HEK293 (cell line): ENCODE data around the gene NSFL1C.

Source experiments
- CTCF ChIA-PET: fragments of 350-600 bp; formaldehyde crosslinking; extraction: SDS; loops from one replicate; lab custom pipeline; 2021; ENCODE audit warnings: antibody characterized with exemption; lab: Yijun Ruan, JAX
- POLR2A ChIA-PET: fragments of 300-600 bp; formaldehyde crosslinking; extraction: SDS; loops from one replicate; lab custom pipeline; 2020; ENCODE audit warnings: antibody characterized with exemption, inconsistent platforms; lab: Yijun Ruan, JAX
- H3K27ac ChIP-seq: fragments of 200-500 bp; sonication (Bioruptor generic); 2 replicates; pipeline ENCODE4 v1.5.1; 2014; ENCODE audit warnings: low read depth, low read length, control low read depth, inconsistent platforms; ENCODE audit errors: extremely low read depth
- H3K36me3 ChIP-seq, 2 experiments: fragments of 200-500 bp in 1 of 2; sonication (Bioruptor generic) in 1 of 2; 1 replicate in 1 of 2; 2 replicates in 1 of 2; pipeline ENCODE4 v1.5.1; 2014 to 2017; ENCODE audit warnings: inconsistent platforms in 2 of 2, low read length in 2 of 2; ENCODE audit not compliant: control insufficient read depth in 2 of 2, insufficient read depth in 1 of 2
- H3K4me1 ChIP-seq: fragments of 200-500 bp; sonication (Bioruptor generic); 2 replicates; pipeline ENCODE4 v1.5.1; 2014; ENCODE audit warnings: mild to moderate bottlenecking, low read length, inconsistent platforms; ENCODE audit not compliant: control insufficient read depth, insufficient read depth
- H3K4me3 ChIP-seq: 2 replicates; pipeline ENCODE4 v1.5.1; 2011; ENCODE audit warnings: low read depth, mild to moderate bottlenecking, control low read depth, low read length, moderate library complexity
- H3K9me3 ChIP-seq: fragments of 200-500 bp; sonication (Bioruptor generic); 2 replicates; pipeline ENCODE4 v1.5.1; 2014; ENCODE audit warnings: low read depth, low read length, inconsistent platforms; ENCODE audit not compliant: control insufficient read depth, insufficient read depth
- EGR2 ChIP-seq: fragments of 450-650 bp; formaldehyde crosslinking; IDR thresholded peaks from 2 replicates; pipeline ENCODE4 v1.5.1; 2016; ENCODE audit warnings: low read depth, missing biosample characterization, missing genetic modification characterization
- FEZF1 ChIP-seq: fragments of 450-650 bp; formaldehyde crosslinking; IDR thresholded peaks from 2 replicates; pipeline ENCODE4 v1.5.1; 2016; ENCODE audit warnings: missing biosample characterization, missing genetic modification characterization
- IKZF3 ChIP-seq: fragments of 450-650 bp; IDR thresholded peaks from 2 replicates; pipeline ENCODE4 v1.5.0; 2018; ENCODE audit warnings: missing biosample characterization, mild to moderate bottlenecking, missing genetic modification characterization, moderate library complexity
- KLF1 ChIP-seq: fragments of 450-650 bp; formaldehyde crosslinking; IDR thresholded peaks from 2 replicates; pipeline ENCODE4 v1.5.1; 2016; ENCODE audit warnings: missing biosample characterization, missing genetic modification characterization
- TRIM28 ChIP-seq: IDR thresholded peaks from 2 replicates; pipeline ENCODE4 v1.6.1; 2011; ENCODE audit warnings: low read length, control low read depth, borderline replicate concordance
- ZBTB21 ChIP-seq: fragments of 450-650 bp; formaldehyde crosslinking; IDR thresholded peaks from 2 replicates; pipeline ENCODE4 v1.5.1; 2017; ENCODE audit warnings: missing biosample characterization, missing genetic modification characterization
- ZFP69B ChIP-seq: fragments of 450-650 bp; formaldehyde crosslinking; IDR thresholded peaks from 2 replicates; pipeline ENCODE4 v1.5.1; 2016; ENCODE audit warnings: missing biosample characterization, missing genetic modification characterization
- ZNF175 ChIP-seq: fragments of 450-650 bp; formaldehyde crosslinking; IDR thresholded peaks from 2 replicates; pipeline ENCODE4 v1.5.1; 2016; ENCODE audit warnings: missing biosample characterization, missing genetic modification characterization
- ZNF214 ChIP-seq: fragments of 450-650 bp; formaldehyde crosslinking; IDR thresholded peaks from 2 replicates; pipeline ENCODE4 v1.5.1; 2017; ENCODE audit warnings: missing biosample characterization, mild to moderate bottlenecking, missing genetic modification characterization, borderline replicate concordance
- ZNF324 ChIP-seq: fragments of 450-650 bp; formaldehyde crosslinking; IDR thresholded peaks from 2 replicates; pipeline ENCODE4 v1.5.1; 2016; ENCODE audit warnings: missing biosample characterization, missing genetic modification characterization
- ZNF366 ChIP-seq: fragments of 450-650 bp; formaldehyde crosslinking; conservative IDR thresholded peaks from 2 replicates; pipeline ENCODE4 v1.5.1; 2016; ENCODE audit warnings: missing biosample characterization, missing genetic modification characterization
- ZNF394 ChIP-seq: fragments of 450-650 bp; formaldehyde crosslinking; IDR thresholded peaks from 2 replicates; pipeline ENCODE4 v1.5.1; 2016; ENCODE audit warnings: missing biosample characterization, missing genetic modification characterization, mild to moderate bottlenecking, moderate library complexity, borderline replicate concordance
- ZNF530 ChIP-seq: fragments of 450-650 bp; formaldehyde crosslinking; IDR thresholded peaks from 2 replicates; pipeline ENCODE4 v1.5.1; 2016; ENCODE audit warnings: low read depth, missing biosample characterization, missing genetic modification characterization
- ZNF544 ChIP-seq: fragments of 450-650 bp; formaldehyde crosslinking; IDR thresholded peaks from 2 replicates; pipeline ENCODE4 v1.5.0; 2017; ENCODE audit warnings: missing biosample characterization, missing genetic modification characterization
- ZNF549 ChIP-seq: fragments of 450-650 bp; IDR thresholded peaks from 2 replicates; pipeline ENCODE4 v1.5.1; 2018; ENCODE audit warnings: missing biosample characterization, missing genetic modification characterization, mild to moderate bottlenecking, inconsistent platforms, moderate library complexity
- ZNF571 ChIP-seq: fragments of 450-650 bp; formaldehyde crosslinking; IDR thresholded peaks from 2 replicates; pipeline ENCODE4 v1.5.0; 2017; ENCODE audit warnings: missing biosample characterization, missing genetic modification characterization
- ZNF670 ChIP-seq: fragments of 450-650 bp; formaldehyde crosslinking; IDR thresholded peaks from 2 replicates; pipeline ENCODE4 v1.5.1; 2016; ENCODE audit warnings: missing biosample characterization, missing genetic modification characterization, low read depth
- ZNF768 ChIP-seq: fragments of 450-650 bp; formaldehyde crosslinking; IDR thresholded peaks from 2 replicates; pipeline ENCODE4 v1.5.1; 2018; ENCODE audit warnings: missing biosample characterization, mild to moderate bottlenecking, missing genetic modification characterization
- TF ChIP-seq, protein P1 (sequence below): fragments of 450-650 bp; formaldehyde crosslinking; IDR thresholded peaks from 2 replicates; pipeline ENCODE4 v1.5.1; 2017; ENCODE audit warnings: missing biosample characterization, missing genetic modification characterization
- TF ChIP-seq, protein P2 (sequence below): fragments of 450-650 bp; formaldehyde crosslinking; IDR thresholded peaks from 2 replicates; pipeline ENCODE4 v1.5.1; 2016; ENCODE audit warnings: missing biosample characterization, missing genetic modification characterization
- TF ChIP-seq, protein P3 (sequence below): sonication (generic); formaldehyde crosslinking; IDR thresholded peaks from 2 replicates; pipeline ENCODE4 v1.8.1; 2022; ENCODE audit warnings: mild to moderate bottlenecking, moderate library complexity, missing genetic modification reagents
- TF ChIP-seq, protein P4 (sequence below): fragments of 450-650 bp; formaldehyde crosslinking; IDR thresholded peaks from 2 replicates; pipeline ENCODE4 v1.5.1; 2017; ENCODE audit warnings: missing biosample characterization, missing genetic modification characterization

NSFL1C gene

DNA sequence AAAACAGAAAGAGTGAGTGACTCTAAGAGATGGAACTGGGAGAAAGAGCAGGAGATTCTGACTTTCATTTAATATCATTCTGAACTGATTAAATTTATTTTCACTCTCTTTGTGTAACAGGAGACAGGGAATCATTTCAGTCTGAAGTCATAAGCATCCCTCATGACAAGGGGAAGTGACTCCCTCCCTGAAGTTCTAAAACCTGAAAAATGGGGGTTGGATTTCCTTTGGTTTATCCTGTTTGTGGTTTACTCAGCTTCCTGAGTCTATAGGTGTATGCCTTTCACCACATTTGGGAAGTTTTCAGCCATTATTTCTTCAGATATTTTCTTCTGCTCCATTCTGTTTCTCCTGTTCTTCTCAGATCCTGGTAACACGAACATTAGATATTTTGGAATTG is 70.4 kb downstream of the NSFL1C start:
- CTCF ChIA-PET, result interaction anchor here (0.6 to 1.8 kb wide), 4 partner anchors 41 to 149 kb away, joined by 3 to 6 read pairs (median 4); no protein-coding TSS in a partner anchor
- POLR2A ChIA-PET, result no interaction called here
- no peak overlapping the region for H3K4me3 ChIP-seq
- H3K27ac ChIP-seq, result no peak overlapping the region
- no peak for TF ChIP-seq ZNF530
- TF ChIP-seq IKZF3 (tag by site-specific recombination), result no peak
- no peak for TF ChIP-seq ZNF544 (tag by site-specific recombination)
- TF ChIP-seq, protein P1, sequence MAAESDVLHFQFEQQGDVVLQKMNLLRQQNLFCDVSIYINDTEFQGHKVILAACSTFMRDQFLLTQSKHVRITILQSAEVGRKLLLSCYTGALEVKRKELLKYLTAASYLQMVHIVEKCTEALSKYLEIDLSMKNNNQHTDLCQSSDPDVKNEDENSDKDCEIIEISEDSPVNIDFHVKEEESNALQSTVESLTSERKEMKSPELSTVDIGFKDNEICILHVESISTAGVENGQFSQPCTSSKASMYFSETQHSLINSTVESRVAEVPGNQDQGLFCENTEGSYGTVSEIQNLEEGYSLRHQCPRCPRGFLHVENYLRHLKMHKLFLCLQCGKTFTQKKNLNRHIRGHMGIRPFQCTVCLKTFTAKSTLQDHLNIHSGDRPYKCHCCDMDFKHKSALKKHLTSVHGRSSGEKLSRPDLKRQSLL (tag by site-specific recombination), result no peak
- TF ChIP-seq, protein P2, sequence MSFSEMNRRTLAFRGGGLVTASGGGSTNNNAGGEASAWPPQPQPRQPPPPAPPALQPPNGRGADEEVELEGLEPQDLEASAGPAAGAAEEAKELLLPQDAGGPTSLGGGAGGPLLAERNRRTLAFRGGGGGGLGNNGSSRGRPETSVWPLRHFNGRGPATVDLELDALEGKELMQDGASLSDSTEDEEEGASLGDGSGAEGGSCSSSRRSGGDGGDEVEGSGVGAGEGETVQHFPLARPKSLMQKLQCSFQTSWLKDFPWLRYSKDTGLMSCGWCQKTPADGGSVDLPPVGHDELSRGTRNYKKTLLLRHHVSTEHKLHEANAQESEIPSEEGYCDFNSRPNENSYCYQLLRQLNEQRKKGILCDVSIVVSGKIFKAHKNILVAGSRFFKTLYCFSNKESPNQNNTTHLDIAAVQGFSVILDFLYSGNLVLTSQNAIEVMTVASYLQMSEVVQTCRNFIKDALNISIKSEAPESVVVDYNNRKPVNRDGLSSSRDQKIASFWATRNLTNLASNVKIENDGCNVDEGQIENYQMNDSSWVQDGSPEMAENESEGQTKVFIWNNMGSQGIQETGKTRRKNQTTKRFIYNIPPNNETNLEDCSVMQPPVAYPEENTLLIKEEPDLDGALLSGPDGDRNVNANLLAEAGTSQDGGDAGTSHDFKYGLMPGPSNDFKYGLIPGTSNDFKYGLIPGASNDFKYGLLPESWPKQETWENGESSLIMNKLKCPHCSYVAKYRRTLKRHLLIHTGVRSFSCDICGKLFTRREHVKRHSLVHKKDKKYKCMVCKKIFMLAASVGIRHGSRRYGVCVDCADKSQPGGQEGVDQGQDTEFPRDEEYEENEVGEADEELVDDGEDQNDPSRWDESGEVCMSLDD (tag by site-specific recombination), result no peak
- TF ChIP-seq, protein P3, sequence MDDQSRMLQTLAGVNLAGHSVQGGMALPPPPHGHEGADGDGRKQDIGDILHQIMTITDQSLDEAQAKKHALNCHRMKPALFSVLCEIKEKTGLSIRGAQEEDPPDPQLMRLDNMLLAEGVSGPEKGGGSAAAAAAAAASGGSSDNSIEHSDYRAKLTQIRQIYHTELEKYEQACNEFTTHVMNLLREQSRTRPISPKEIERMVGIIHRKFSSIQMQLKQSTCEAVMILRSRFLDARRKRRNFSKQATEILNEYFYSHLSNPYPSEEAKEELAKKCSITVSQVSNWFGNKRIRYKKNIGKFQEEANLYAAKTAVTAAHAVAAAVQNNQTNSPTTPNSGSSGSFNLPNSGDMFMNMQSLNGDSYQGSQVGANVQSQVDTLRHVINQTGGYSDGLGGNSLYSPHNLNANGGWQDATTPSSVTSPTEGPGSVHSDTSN (CRISPR knock-in tag), result no peak
- no peak for TF ChIP-seq TRIM28
- TF ChIP-seq ZNF214 (tag by site-specific recombination), result no peak
- no peak for TF ChIP-seq ZNF394 (tag by site-specific recombination)
- no peak for TF ChIP-seq ZNF549 (tag by site-specific recombination)
- no peak for TF ChIP-seq ZNF175
- peaks cover 0 to 2% of the 10 kb centered on the region in 2 experiments; a peak in 1 of 3 replicates for H3K36me3 ChIP-seq
- no peaks in the 10 kb centered on the region for H3K9me3 ChIP-seq
- H3K4me1 ChIP-seq, result peaks cover 6% of the 10 kb centered on the region; the same call in 1 of the 2 replicates

DNA sequence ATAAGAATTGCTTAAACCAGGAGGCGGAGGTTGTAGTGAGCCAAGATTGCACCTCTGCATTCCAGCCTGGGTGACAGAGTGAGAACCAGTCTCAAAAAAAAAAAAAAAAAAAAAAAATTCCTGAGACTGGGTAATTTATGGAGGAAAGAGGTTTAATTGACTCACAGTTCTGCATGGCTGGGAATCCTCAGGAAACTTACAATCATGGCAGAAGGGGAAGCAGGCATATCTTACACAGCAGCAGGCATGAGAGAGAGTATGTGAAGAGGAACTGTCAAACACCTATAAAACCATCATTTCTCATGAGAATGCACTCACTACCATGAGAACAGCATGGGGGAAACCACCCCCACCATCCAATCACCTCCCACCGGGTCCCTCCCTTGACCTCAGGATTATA is 72.0 kb downstream of the NSFL1C start:
- ChIA-PET CTCF (interaction anchor here (1.8 kb wide), 1 partner anchor 109 kb away, joined by 4 read pairs; no protein-coding TSS in a partner anchor), POLR2A (no interaction called here)
- peaks cover 4 to 15% of the 10 kb centered on the region in 2 experiments; a peak in 1 of 3 replicates for H3K36me3 ChIP-seq
- H3K4me3 ChIP-seq, result no peak overlapping the region
- TF ChIP-seq ZNF175 (no peak), ZNF324 (tag by site-specific recombination) (no peak), EGR2 (tag by site-specific recombination) (0 out of 2 replicates have a peak, but pooled peaks have one; percentile 9), KLF1 (tag by site-specific recombination) (peak; percentile 83), ZNF768 (tag by site-specific recombination) (no peak), ZNF366 (tag by site-specific recombination) (no peak), ZNF670 (tag by site-specific recombination) (no peak), FEZF1 (tag by site-specific recombination) (no peak), ZNF571 (no peak), ZFP69B (tag by site-specific recombination) (no peak), ZBTB21 (no peak)
- TF ChIP-seq, protein P4, sequence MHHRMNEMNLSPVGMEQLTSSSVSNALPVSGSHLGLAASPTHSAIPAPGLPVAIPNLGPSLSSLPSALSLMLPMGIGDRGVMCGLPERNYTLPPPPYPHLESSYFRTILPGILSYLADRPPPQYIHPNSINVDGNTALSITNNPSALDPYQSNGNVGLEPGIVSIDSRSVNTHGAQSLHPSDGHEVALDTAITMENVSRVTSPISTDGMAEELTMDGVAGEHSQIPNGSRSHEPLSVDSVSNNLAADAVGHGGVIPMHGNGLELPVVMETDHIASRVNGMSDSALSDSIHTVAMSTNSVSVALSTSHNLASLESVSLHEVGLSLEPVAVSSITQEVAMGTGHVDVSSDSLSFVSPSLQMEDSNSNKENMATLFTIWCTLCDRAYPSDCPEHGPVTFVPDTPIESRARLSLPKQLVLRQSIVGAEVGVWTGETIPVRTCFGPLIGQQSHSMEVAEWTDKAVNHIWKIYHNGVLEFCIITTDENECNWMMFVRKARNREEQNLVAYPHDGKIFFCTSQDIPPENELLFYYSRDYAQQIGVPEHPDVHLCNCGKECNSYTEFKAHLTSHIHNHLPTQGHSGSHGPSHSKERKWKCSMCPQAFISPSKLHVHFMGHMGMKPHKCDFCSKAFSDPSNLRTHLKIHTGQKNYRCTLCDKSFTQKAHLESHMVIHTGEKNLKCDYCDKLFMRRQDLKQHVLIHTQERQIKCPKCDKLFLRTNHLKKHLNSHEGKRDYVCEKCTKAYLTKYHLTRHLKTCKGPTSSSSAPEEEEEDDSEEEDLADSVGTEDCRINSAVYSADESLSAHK, result no peak
- peaks cover 21% of the 10 kb centered on the region; the same call in 1 of the 2 replicates for H3K4me1 ChIP-seq
- H3K27ac ChIP-seq, result no peak overlapping the region
- no peaks in the 10 kb centered on the region for H3K9me3 ChIP-seq
